Colonic mucosa (tissue), 4 donors: ENCODE data around the gene DLGAP1. TPM values are rescaled to one million over a fixed set of nuclear protein-coding genes. Genes with fewer than 3 reads are reported as not detected.
A peak's percentile ranks its signal among the peaks of the same experiment; 100 is the strongest.

Experiments used
- DNase-seq: peaks from one replicate; pipeline ENCODE4 v3.0.0-alpha.2; 2020
- H3K27ac ChIP-seq: fragments of 200-600 bp; one replicate; pipeline ENCODE4 v1.8.0; 2021
- H3K27me3 ChIP-seq: fragments of 200-600 bp; one replicate; pipeline ENCODE4 v1.8.0; 2021
- H3K36me3 ChIP-seq: fragments of 200-600 bp; one replicate; pipeline ENCODE4 v1.8.0; 2021
- H3K4me1 ChIP-seq: fragments of 200-600 bp; one replicate; pipeline ENCODE4 v1.8.0; 2021; ENCODE audit warnings: mild to moderate bottlenecking
- H3K4me3 ChIP-seq: fragments of 200-600 bp; one replicate; pipeline ENCODE4 v1.8.0; 2021
- H3K9ac ChIP-seq, 2 donors: one replicate each; pipeline ENCODE4 v1.7.0; 2013; ENCODE audit warnings: control low read depth in 2 of 2, low read depth in 2 of 2, low read length in 2 of 2
- H3K9me3 ChIP-seq: fragments of 200-600 bp; one replicate; pipeline ENCODE4 v1.8.0; 2021
- intact Hi-C: fragments of 100-400 bp; cut with DNase I; formaldehyde crosslinking; loops from one replicate; pipeline ENCODE4 v1.14.1; 2022
- total RNA-seq, 2 donors: library from RNA; stranded (reverse); fragmentation: NEBNext Ultra II Directional in 1 of 2; extraction: Animal tissue kit (Norgen Biotek cat#: 25700) in 1 of 2; gene quantifications; one replicate each; pipeline ENCODE4 v1.2.1, GENCODE V29; 2021
- TF ChIP-seq, protein P1 (sequence below): fragments of 200-600 bp; IDR thresholded peaks from one replicate; pipeline ENCODE4 v1.8.0; 2022; ENCODE audit warnings: antibody characterized with exemption, mild to moderate bottlenecking
- donor health status: healthy.
- donor health status: DM: no; HTN: no; CAD: no.
- donor health status: DM: no; HTN: no; CAD: no.

Gene DLGAP1
- total RNA-seq, 2 donors from 2014 or later: 0.25 to 0.50 TPM

DNA sequence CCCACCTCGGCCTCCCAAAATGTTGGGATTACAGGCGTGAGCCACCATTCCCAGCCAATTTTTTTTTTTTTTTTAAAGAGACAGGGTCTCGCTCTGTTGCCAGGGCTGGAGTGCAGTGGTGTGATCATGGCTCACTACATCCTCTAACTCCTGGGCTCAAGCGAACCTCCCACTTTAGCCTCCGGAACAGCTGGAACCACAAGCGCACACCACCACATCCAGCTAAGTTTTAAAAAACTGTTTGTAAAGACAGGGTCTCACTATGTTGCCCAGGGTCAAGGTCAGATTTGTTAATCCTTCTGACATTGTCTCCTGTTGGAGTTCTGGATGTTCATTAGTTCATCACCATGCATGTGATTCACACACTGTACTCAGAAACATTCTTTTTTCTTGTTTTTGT is 855.2 kb downstream of the DLGAP1 start:
- Histone ChIP-seq H3K36me3 (no peaks in the 10 kb centered on the region), H3K27ac (no peak overlapping the region), H3K4me1 (peaks cover 14% of the 10 kb centered on the region), H3K27me3 (no peaks in the 10 kb centered on the region), H3K9me3 (no peaks in the 10 kb centered on the region), H3K9ac (no peak overlapping the region), H3K4me3 (no peak overlapping the region)
- TF ChIP-seq, protein P1, sequence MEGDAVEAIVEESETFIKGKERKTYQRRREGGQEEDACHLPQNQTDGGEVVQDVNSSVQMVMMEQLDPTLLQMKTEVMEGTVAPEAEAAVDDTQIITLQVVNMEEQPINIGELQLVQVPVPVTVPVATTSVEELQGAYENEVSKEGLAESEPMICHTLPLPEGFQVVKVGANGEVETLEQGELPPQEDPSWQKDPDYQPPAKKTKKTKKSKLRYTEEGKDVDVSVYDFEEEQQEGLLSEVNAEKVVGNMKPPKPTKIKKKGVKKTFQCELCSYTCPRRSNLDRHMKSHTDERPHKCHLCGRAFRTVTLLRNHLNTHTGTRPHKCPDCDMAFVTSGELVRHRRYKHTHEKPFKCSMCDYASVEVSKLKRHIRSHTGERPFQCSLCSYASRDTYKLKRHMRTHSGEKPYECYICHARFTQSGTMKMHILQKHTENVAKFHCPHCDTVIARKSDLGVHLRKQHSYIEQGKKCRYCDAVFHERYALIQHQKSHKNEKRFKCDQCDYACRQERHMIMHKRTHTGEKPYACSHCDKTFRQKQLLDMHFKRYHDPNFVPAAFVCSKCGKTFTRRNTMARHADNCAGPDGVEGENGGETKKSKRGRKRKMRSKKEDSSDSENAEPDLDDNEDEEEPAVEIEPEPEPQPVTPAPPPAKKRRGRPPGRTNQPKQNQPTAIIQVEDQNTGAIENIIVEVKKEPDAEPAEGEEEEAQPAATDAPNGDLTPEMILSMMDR: no peak
- DNase-seq: no peak
- intact Hi-C loops: no loop called here

DNA sequence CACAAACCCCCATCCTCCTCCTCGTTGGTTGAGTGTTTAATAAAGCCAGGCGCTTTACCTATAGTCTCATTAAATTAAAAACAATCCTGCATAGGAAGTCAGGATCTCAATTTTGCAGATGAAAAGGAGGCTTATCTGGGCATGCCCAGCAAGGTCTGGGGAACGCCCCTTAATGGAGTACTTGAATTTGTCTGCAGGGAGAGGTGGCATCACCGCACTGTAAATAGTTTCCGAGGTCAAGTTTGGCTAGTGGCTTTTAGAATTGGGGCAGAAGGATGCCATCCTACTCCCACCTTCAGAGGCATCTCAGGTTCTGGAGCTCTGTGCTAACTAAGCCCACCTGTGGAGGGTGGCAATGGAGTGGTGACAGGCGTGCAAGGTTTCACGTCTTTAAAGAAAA is 855.9 kb downstream of the DLGAP1 start:
- H3K36me3 ChIP-seq: no peaks in the 10 kb centered on the region
- no peak overlapping the region for H3K9ac ChIP-seq
- no peaks in the 10 kb centered on the region for H3K27me3 ChIP-seq
- no peak overlapping the region for H3K4me3 ChIP-seq
- TF ChIP-seq, protein P1: no peak
- no peaks in the 10 kb centered on the region for H3K9me3 ChIP-seq
- no peak overlapping the region for H3K27ac ChIP-seq
- H3K4me1 ChIP-seq: peaks cover 14% of the 10 kb centered on the region
- intact Hi-C loops: no loop called here
- no peak for DNase-seq

DNA sequence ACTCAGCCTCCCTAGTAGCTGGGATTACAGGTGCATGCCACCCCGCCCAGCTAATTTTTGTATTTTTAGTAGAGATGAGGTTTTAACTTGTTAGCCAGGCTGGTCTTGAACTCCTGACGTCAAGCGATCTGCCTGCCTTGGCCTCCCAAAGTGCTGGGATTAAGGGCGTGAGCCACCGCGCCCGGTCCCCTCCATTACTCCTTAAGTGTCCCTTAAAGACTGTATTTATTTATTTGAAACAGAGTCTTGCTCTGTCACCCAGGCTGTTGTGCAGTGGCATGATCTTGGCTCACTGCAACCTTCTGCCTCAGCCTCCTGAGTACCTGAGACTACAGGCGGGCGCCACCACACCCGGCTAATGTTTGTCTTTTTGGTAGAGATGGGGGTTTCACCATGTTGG is 856.5 kb downstream of the DLGAP1 start:
- intact Hi-C loops: no loop called here
- Histone ChIP-seq H3K36me3 (no peaks in the 10 kb centered on the region), H3K4me1 (peaks cover 9% of the 10 kb centered on the region), H3K9ac (no peak overlapping the region), H3K4me3 (no peak overlapping the region), H3K27me3 (no peaks in the 10 kb centered on the region), H3K27ac (no peak overlapping the region), H3K9me3 (no peaks in the 10 kb centered on the region)
- TF ChIP-seq, protein P1: no peak
- DNase-seq: no peak

DNA sequence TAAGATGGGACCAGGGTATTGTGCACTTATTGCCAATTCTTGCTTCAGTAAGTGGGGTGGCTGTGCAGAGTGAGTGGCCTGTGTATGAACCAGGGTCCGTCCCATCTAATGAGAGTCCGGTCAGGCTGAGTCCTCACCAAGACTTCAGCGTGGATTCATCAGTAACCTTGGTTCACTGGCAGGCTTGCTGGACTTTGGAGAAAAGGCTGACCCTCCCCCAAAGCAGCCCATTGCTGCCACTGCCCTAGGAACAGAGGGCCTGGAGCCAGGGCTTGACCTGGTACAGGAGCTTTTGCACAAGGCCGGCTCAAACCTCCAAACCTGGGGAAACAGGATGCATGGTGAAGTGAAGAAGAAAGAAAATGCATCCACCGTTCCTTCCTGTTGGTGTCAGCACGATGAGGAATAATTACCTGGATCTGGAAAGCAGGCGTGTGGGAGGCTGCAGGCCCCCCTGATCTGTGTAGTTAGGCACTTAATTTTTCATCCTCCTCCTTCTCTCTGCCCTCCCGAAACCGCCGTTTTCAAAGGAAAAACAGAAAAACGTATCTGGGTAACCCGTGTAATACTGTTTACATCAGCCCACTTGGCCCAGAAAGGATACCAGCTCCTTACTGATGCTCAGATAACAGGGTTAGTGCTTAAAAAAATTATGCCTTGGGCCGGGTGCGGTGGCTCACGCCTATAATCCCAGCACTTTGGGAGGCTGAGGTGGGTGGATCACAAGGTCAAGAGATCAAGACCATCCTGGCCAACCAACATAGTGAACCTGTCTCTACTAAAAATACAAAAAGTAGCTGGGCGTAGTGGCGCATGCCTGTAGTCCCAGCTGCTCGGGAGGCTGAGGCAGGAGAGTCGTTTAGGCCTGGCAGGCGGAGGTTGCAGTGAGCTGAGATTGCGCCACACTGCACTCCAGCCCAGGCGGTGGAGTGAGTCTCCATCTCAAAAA is 857.4 kb downstream of the DLGAP1 start:
- Histone ChIP-seq H3K27ac (peak overlapping the region; percentile 96), H3K9me3 (no peaks in the 10 kb centered on the region), H3K36me3 (no peaks in the 10 kb centered on the region), H3K4me1 (peaks cover 16% of the 10 kb centered on the region), H3K27me3 (no peaks in the 10 kb centered on the region), H3K9ac (peak overlapping the region in 1 of 2 donors; percentile 95), H3K4me3 (no peak overlapping the region)
- DNase-seq: no peak
- TF ChIP-seq, protein P1: no peak
- intact Hi-C loops: no loop called here

DNA sequence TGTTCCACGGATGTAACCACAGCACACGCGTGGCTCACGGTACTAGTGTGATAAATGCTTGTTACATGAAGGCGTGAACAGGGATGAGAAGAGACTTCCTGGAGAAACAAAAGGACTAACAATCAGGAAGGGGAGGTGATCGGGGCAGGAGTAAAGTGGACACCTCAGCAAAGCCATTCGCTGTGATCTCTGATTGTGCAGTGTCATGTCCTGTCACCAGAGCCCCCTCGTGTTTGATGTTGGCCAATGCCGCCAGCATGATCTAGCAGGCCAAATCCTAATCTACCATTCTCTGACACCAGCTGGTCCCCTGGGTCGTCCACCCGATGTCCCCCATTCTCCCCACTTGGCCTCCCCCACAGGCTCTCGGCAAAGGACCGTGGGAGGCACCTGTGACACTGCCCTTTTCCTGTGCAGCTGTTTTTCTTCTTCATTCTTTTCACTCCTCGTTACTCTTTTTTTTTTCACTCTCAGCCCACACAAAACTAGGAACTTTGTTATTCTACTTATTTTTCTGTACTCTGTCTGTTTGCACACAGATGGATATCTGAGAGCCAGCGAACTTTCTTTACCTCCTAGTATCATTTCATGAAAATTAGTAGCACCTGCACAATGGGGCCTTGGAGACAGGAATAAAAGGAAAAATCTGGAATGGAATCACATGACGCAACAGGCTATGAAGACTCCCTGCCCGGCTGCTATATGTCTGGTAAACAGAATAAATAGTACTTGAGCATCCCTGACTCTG is 858.3 kb downstream of the DLGAP1 start:
- no peaks in the 10 kb centered on the region for H3K36me3 ChIP-seq
- H3K27me3 ChIP-seq: no peaks in the 10 kb centered on the region
- H3K4me1 ChIP-seq: peaks cover 16% of the 10 kb centered on the region
- DNase-seq: peak; percentile 70
- peak overlapping the region; percentile 4 for H3K4me3 ChIP-seq
- intact Hi-C loops: no loop called here
- peak overlapping the region; percentile 44 to 95 for H3K9ac ChIP-seq
- no peaks in the 10 kb centered on the region for H3K9me3 ChIP-seq
- peak overlapping the region; percentile 96 for H3K27ac ChIP-seq
- TF ChIP-seq, protein P1: peak; percentile 16
